Mononuclear cell (primary cell): ENCODE results near the gene TUBGCP2. TPM values are rescaled to one million over a fixed set of nuclear protein-coding genes. Genes with fewer than 3 reads are reported as not detected.
"Not testable (repeated sequence)": the region's sequence is repeated elsewhere in the genome, so short reads cannot be mapped to it uniquely, and the experiment has no call there.

Experiments used
- H3K27me3 ChIP-seq: 2 replicates; pipeline ENCODE4 v1.6.0; 2011; ENCODE audit warnings: low read length, control low read depth; ENCODE audit not compliant: insufficient read depth
- H3K4me1 ChIP-seq: 2 replicates; pipeline ENCODE4 v1.5.1; 2011; ENCODE audit warnings: mild to moderate bottlenecking, low read length, control low read depth; ENCODE audit not compliant: insufficient read depth
- H3K4me3 ChIP-seq: 2 replicates; pipeline ENCODE4 v1.5.1; 2011; ENCODE audit warnings: mild to moderate bottlenecking, low read length, moderate library complexity
- H3K9me3 ChIP-seq: 2 replicates; pipeline ENCODE4 v1.5.1; 2011; ENCODE audit warnings: low read depth, mild to moderate bottlenecking, control low read depth, low read length
- total RNA-seq: library from RNA; depleted of rRNA; stranded (reverse); fragments of >200 nt; gene quantifications from one replicate; pipeline ENCODE4 v1.2.3, GENCODE V29; 2012

The TUBGCP2 gene
- total RNA-seq, 1 donor = 54.9 TPM

DNA sequence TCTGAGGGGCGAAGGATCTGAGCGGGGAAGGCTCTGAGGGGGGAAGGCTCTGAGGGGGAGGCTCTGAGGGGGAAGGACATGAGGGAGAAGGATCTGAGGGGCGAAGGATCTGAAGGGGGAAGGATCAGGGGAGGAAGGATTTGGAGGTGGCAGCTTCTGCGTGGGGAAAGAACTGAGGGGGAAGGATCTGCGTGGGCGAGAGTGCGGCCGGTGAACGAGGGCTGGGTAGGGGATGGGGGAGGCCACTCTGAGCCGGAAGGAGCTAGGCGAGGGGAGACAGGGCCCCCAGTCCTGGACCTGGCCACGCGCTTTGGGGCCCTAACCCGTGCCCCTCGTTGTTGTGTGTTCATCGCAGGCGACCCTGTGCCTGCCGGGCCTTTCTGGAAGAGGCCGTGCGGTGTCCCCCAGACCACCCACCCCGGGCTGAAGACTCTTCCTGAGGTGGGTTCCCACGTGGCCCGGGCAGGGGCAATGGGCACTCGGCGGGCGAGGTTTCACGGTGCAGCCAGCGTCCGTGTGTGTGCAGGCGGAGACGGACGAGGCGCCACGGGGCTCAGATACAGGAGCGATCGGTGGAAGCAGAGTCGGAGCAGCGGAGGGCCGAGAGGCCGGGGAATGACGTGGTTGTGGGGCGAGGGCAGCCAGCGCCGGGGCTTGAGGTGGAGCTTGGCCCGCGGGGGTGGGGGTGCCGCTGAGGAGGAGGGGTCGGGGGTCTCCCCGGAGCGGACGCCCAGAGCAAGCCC lies 26.0 kb upstream of the TUBGCP2 start:
- H3K27me3 ChIP-seq = peaks cover 31% of the 10 kb centered on the region
- no peaks in the 10 kb centered on the region for H3K9me3 ChIP-seq
- H3K4me3 ChIP-seq = no peak overlapping the region
- peaks cover 22% of the 10 kb centered on the region for H3K4me1 ChIP-seq

DNA sequence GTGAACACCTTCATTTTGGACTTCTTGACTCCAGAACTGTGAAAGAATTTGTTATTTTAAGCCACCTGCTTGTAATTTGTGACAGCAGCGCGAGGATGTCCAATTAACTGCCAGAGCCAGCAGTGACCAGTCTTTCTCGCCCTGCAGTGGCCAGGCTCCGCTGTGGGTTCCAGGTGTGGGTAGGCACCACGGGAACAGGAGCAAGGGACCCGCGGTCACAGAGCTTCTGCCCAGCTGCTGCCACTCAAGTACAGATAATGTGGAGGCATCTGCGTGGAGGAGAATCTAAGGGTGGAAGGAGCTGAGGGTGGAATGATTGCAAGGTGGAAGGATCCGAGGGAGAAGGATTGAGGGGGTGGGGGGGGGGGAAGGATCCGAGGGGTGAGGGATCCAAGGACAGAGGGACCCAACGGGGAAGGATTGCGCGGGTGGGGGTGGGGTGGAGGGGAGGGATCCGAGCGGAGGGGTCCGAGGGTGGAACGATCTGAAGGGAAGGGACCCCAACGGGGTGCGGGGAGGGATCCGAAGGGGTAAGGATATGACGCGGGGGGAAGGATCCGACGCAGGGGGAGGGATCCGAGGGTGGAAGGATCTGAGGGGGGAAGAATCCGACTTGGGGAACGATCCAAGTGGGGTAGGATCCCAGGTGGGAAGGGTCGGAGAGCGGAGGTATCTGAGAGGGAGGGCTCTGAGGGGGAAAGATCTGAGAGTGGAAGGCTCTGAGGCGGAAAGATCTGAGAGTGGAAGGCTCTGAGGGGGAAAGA lies 24.4 kb upstream of the TUBGCP2 start:
- H3K4me3 ChIP-seq = no peak overlapping the region
- peaks cover 41% of the 10 kb centered on the region for H3K27me3 ChIP-seq
- H3K9me3 ChIP-seq = no peaks in the 10 kb centered on the region
- peaks cover 22% of the 10 kb centered on the region for H3K4me1 ChIP-seq

DNA sequence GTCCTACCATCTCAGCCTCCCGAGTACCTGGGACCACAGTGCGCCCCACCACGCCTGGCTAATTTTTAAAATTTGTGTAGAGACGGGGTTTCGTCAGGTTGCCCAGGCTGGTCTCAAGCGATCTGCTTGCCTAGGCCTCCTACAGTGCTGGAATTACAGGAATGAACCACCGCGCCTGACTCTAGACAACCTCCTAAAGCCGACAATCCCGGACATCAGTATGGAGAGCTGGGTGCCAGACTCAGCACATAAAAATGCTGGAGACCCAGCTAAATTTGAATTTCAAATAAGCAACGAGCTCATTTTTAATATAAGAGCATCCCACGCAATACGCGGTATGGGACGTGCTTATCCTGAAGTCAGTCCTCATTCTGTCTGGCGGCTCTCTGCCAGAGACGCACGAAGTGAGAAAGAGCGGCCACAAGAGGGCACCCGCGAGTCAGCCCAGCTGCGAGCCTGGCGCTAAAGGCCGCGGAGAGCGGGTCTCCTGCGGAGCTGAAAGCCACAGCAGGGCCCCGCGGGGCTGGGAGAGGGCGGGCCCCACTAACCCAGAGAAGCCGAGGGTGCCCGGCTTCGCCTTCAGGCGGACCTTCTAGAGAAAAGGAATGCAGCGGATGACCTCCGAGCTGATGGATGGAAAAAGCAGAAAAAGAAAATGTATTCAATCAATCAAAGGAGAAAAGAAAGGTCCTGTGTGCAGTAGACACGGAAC lies 21.0 kb upstream of the TUBGCP2 start:
- peaks cover 50% of the 10 kb centered on the region for H3K27me3 ChIP-seq
- no peaks in the 10 kb centered on the region for H3K9me3 ChIP-seq
- H3K4me1 ChIP-seq = peaks cover 12% of the 10 kb centered on the region
- no peak overlapping the region for H3K4me3 ChIP-seq

DNA sequence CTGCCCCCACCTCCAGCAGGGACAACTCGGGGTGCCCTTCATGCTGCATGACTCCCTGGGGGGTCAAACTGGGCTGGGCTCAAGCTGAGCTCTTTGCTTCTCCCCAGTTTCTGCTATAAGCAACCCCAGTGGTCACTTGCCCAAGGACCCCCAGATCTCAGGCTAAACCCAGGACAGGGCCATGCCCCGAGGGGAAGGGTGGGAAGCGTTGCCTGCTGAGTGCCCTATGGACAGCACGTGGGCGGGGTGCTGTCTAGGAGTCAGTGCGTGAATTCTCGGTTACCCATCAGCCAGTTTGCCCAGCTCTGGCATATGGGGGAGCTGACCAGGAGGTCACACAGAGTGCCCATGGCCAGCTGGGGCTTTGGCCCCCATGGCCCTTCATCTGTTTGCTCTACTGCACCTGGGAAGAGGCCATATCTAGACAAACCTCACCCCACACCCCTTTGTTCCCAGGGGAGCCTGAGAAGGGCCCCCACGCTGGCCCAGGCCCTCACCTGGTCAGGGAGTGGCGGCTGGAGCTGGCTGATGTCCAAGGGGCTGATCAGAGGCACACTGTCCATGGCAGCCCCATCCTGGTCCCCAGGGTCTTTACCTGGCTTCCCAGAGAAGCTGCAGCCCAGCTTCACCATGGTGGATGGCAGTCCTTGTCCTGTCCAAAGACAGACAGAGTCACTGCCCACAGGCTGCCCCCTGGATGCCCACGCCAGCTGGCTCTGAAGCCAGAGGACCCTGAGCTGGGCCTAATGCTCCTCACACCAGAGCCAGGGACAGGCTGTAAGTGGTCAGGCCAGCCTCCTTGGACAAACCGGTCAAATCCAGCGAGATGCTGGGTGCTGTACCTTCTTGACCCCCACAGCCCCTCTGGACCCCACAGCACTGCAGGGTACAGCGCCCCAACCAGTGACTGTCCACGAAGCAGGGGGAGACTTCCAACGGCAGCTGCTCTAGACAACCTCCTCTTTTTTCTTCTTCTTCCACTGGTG lies 20.0 kb upstream of the TUBGCP2 start:
- Histone ChIP-seq H3K4me3 (no peak overlapping the region), H3K9me3 (no peaks in the 10 kb centered on the region), H3K4me1 (peaks cover 12% of the 10 kb centered on the region), H3K27me3 (peaks cover 50% of the 10 kb centered on the region)

DNA sequence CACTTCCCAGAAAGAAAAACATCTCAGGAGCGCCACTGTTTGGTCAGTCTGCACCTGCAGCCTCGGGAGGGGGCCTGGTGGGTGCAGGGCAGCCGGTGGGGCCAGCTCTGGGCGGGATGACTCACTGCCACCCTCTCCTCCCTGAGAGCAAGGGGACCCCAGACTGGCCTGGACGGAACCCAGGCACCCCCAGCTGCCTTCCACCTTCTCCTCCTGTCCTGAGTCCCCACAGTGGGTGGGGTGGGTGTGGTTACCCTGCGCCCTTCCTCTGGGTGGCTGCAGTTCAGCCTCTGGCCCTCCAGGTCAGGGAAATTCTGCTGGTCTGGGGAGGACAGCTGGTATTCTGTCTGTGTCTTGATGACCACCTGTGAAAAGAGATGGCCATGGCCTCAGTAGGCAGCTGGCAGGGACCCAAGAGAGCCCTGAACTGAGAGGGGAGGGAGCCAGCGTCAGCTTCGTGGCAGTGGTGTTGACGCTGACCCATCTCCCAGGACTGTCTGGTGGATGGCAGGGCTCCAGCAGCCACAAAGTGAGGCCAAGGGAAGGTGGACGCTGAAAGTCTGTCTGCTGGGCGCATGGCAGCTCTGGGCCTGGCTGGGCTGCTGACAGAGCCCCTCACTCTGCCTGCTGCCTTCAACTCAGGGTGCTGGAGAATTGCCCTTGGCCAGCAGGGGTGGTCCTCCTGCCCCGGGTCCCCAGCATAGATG lies 19.1 kb upstream of the TUBGCP2 start:
- Histone ChIP-seq H3K4me3 (no peak overlapping the region), H3K4me1 (peaks cover 12% of the 10 kb centered on the region), H3K9me3 (no peaks in the 10 kb centered on the region), H3K27me3 (peaks cover 50% of the 10 kb centered on the region)

DNA sequence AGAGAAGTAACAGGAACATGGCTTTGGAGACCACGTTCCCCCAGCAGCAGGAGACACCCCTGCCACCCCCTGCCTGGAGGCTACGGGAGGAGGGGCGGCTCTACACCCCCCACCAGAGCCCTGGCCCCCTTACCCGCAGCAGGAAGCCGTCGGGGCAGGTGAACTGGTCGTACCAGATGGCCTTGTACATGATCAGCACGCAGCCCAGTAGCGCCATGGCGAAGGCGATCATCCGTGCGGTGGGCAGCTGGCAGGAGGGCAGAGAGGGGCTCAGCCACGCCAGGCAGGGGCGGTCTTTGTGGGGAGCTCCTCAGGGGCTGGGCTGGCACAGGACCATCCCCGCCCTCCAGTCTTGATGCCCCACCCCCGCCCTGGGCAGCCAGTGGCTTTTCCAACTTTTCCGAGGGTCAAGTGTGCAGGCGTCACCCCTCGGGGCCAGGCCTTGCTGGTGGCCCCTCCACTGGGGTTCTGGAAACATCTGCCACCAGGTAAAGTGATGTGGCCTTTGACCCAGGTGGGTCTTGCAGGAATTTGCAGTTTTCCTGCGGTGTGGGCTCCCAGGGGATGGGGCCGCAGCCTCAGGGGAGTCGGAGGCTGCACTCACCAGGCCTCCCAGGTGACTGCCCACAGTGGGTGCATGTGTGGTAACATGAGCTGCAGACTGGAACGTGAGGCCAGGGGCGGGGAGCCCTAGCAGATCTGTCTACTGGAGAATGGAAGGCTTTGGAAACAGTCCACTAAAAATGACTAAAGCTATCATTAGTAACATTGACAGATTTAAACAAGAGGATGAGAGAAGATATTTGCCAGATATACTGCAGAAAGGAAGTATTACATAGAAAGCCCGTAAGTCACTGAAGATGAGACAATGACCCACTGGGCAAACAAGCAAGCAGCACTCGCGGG lies 18.3 kb upstream of the TUBGCP2 start:
- H3K4me3 ChIP-seq = no peak overlapping the region
- H3K9me3 ChIP-seq = no peaks in the 10 kb centered on the region
- peaks cover 49% of the 10 kb centered on the region for H3K27me3 ChIP-seq
- peaks cover 12% of the 10 kb centered on the region for H3K4me1 ChIP-seq

DNA sequence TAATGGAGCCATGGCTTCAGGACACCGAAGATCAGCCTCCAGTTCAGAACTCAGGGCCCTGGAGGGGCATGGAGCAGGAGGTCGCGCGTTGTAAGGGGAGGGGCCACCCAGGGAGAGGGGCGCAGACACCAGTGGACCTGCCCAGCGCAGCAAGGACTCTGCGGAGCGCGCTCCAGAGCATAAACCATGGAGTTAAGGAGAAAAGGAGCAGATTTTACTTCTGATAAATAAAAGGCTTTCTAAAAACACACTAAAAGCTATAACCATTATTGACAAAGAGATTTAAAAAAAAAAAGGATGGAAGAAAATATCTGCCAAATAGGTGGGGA lies 17.5 kb upstream of the TUBGCP2 start:
- H3K27me3 ChIP-seq = peaks cover 47% of the 10 kb centered on the region
- no peak overlapping the region for H3K4me3 ChIP-seq
- H3K4me1 ChIP-seq = peaks cover 12% of the 10 kb centered on the region
- no peaks in the 10 kb centered on the region for H3K9me3 ChIP-seq

DNA sequence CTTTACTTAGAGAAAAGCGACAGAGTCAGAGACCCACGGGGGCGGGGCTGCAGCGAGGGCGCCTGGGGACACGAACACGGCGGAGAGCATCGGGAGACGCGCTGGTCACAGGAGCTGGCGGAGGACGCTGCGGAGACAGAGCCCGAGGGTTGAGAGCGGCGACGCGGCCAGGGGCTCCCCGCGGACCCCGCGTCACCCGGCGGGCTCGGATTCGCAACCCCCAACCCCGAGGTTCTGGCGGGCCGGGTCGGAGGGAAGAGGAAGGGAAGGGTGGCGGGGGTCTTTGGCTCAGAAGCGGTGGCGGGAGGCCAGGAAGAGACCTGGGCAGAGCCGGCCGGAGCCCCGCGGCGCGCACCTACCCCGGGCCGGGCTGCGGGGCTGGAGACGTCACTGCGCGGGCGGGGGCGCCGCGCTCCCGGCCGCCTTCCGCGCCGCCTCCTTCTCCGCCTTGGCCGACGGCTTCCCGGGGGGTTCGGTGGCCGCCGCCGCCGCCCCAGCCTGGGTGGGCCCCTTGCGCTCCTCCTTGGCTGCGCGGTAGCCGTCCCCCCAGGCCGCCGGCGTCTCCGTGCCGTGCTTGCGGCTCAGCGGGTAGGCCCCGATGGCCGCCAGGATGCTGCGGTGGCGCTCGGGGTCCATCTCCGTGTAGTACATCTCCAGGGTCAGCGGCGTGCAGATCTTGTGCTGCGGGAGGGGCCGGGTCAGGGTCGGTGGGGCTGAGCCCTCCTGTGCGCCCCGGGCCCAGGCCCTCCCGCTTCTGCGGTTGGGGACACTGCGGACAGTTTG lies 17.0 kb upstream of the TUBGCP2 start:
- no peak overlapping the region for H3K4me3 ChIP-seq
- H3K27me3 ChIP-seq = peaks cover 43% of the 10 kb centered on the region
- no peaks in the 10 kb centered on the region for H3K9me3 ChIP-seq
- peaks cover 12% of the 10 kb centered on the region for H3K4me1 ChIP-seq

DNA sequence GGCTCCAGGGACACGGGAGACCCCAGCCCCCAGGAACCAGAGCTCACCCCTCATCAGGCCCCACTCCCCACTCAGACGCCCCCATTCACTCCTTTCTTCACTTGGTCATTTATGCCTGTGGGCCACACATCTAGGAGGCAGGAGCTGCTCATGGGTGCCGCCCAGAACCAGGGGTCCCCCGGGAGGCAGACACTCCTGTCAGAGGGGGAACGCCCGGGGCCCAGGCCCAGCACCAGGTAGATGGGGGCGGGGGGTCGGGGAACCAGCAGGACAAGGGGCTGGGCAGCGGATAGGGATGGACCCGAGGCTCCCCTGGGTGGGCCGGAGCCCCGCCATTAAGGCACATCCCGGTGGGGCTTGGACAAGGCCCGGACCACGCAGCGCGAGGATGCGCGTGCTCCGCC lies 16.2 kb upstream of the TUBGCP2 start:
- no peak overlapping the region for H3K4me3 ChIP-seq

DNA sequence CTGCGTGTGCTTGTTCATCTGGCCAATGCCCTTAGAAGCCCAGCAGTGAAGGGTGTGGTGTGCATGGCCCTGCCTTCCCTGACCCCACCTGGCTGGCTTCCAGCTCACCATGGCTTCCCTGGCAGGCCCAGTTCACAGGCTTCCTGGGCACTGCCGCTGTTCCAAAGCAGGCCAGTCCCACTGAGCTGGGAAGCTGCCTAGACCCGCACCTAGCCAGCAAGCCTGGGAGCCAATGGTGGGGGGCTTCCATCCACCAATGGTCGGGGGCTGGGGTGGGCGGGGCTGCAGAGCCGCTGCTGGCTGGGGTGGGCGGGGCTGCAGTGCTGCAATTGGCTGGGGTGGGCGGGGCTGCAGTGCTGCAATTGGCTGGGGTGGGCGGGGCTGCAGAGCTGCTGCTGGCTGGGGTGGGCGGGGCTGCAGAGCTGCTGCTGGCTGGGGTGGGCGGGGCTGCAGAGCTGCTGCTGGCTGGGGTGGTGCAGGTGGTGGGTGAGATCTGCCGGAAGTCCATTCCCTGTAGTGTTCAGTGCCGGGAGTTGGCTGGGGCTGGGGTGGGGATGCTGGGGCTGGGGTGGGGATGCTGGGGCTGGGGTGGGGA lies 15.6 kb upstream of the TUBGCP2 start:
- H3K9me3 ChIP-seq = no peaks in the 10 kb centered on the region

More for the DNA sequence above, 16.2 kb upstream of the TUBGCP2 start:
- peaks cover 12% of the 10 kb centered on the region for H3K4me1 ChIP-seq
- no peaks in the 10 kb centered on the region for H3K9me3 ChIP-seq
- H3K27me3 ChIP-seq = peaks cover 43% of the 10 kb centered on the region

DNA sequence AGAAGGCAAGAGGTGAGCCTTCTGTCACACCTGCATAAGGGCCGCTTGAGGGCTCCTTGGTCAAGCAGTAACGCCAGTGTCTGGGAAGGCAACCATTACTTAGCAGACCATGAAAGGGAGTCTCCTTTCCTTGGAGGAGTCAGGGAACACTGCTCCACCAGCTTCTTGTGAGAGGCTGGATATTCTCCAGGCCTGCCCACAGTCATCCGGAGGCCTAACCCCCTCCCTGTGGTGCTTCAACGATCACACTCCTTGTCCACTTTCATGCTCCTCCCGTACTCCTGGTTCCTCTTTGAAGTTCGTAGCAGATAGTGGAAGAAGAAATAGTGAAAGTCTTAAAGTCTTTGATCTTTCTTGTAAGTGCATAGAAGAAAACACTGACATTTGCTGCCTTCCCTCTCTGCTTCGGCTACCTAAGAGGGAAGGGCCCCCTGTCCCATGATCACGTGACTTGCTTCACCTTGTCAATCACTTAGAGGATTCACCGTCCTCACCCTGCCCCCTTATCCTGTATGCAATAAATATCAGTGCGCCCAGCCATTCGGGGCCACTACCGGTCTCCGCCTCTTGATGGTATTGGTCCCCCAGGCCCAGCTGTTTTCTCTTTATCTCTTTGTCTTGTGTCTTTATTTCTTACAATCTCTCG lies 13.5 kb upstream of the TUBGCP2 start:
- Histone ChIP-seq H3K27me3 (peaks cover 24% of the 10 kb centered on the region), H3K4me1 (peaks cover 19% of the 10 kb centered on the region)
- H3K9me3 ChIP-seq, H3K4me3 ChIP-seq: not testable (repeated sequence)

More for the DNA sequence above, 15.6 kb upstream of the TUBGCP2 start:
- H3K27me3 ChIP-seq = peaks cover 41% of the 10 kb centered on the region
- H3K4me3 ChIP-seq = no peak overlapping the region
- H3K4me1 ChIP-seq = peaks cover 12% of the 10 kb centered on the region

DNA sequence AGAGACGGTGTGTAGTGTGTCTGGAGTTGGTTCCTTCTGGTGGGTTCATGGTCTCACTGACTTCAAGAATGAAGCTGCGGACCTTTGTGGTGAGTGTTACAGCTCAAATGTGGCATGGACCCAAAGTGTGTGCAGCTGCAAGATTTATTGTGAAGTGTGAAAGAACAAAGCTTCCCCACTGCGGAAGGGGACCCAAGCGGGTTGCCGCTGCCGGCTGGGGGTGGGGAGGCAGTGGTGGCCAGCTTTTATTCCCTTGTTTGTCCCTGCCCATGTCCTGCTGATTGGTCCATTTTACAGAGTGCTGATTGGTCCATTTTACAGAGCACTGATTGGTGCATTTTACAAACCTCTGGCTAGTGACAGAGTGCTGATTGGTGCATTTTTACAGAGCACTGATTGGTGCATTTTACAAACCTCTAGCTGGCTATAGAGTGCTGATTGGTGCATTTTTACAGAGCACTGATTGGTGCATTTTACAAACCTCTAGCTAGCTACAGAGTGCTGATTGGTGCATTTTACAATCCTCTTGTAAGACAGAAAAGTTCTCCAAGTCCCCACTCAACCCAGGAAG lies 12.3 kb upstream of the TUBGCP2 start:
- not testable (repeated sequence) for H3K4me3 ChIP-seq, H3K9me3 ChIP-seq
- H3K27me3 ChIP-seq = peaks cover 12% of the 10 kb centered on the region
- peaks cover 16% of the 10 kb centered on the region for H3K4me1 ChIP-seq
